HepG2 (cell line): ENCODE data around the gene PPP1R1B. TPM values are rescaled to one million over a fixed set of nuclear protein-coding genes. Genes with fewer than 3 reads are reported as not detected.

ENCODE experiments used
- MATR3 ChIP-seq: sonication (generic); formaldehyde crosslinking; IDR thresholded peaks from 2 replicates; pipeline ENCODE4 v1.4.0; 2020; ENCODE audit warnings: missing genetic modification reagents
- MEF2D ChIP-seq: sonication (generic); formaldehyde crosslinking; IDR thresholded peaks from 2 replicates; pipeline ENCODE4 v1.5.1; 2020; ENCODE audit warnings: mild to moderate bottlenecking, missing genetic modification reagents
- SMAD9 ChIP-seq: sonication (generic); formaldehyde crosslinking; IDR thresholded peaks from 2 replicates; pipeline ENCODE4 v1.5.1; 2020; ENCODE audit warnings: mild to moderate bottlenecking, missing genetic modification reagents
- STAG1 ChIP-seq: sonication (generic); formaldehyde crosslinking; IDR thresholded peaks from 2 replicates; pipeline ENCODE4 v1.4.0; 2020; ENCODE audit warnings: missing genetic modification reagents
- THRA ChIP-seq: sonication (generic); formaldehyde crosslinking; IDR thresholded peaks from 2 replicates; pipeline ENCODE4 v1.4.0; 2020; ENCODE audit warnings: missing genetic modification reagents, borderline replicate concordance
- ZHX2 ChIP-seq, 2 experiments: sonication (generic) in 1 of 2; formaldehyde crosslinking in 1 of 2; IDR thresholded peaks; 2 replicates each; pipeline versions ENCODE4 v1.6.1 to v1.9.0; 2014 to 2022; ENCODE audit warnings: antibody characterized with exemption in 1 of 2, borderline replicate concordance in 1 of 2, inconsistent platforms in 1 of 2, low read depth in 1 of 2, missing genetic modification reagents in 1 of 2
- ZNF275 ChIP-seq: sonication (generic); formaldehyde crosslinking; IDR thresholded peaks from 2 replicates; pipeline ENCODE4 v1.8.0; 2022; ENCODE audit warnings: missing genetic modification reagents, mild to moderate bottlenecking, inconsistent platforms, borderline replicate concordance
- ZNF3 ChIP-seq: IDR thresholded peaks from 2 replicates; pipeline ENCODE4 v1.7.0; 2017; ENCODE audit warnings: inconsistent platforms
- polyA plus RNA-seq, 8 experiments: library from polyadenylated mRNA; depleted of rRNA in 3 of 8; stranded (reverse) in 7 of 8; unstranded in 1 of 8; fragments of >200 nt; fragmentation: Illumina TruSeq in 4 of 8; extraction: Trizol in 4 of 8; gene quantifications; 2 replicates each; pipeline versions ENCODE4 v1.2.1 to v1.2.3, GENCODE V29; 2011 to 2016; ENCODE audit warnings: low read depth in 4 of 8, missing spikeins in 1 of 8, mixed read lengths in 1 of 8; ENCODE audit not compliant: insufficient read depth in 1 of 8
- total RNA-seq, 5 experiments: library from RNA; depleted of rRNA; stranded (reverse); fragments of >200 nt; fragmentation: Illumina TruSeq; extraction: Trizol; gene quantifications; 2 replicates each; pipeline ENCODE4 v1.2.3, GENCODE V29; 2016; ENCODE audit warnings: low read depth in 1 of 5
- TF ChIP-seq, protein P1 (sequence below): sonication (generic); formaldehyde crosslinking; IDR thresholded peaks from 2 replicates; pipeline ENCODE4 v1.4.0; 2020; ENCODE audit warnings: missing genetic modification reagents
- TF ChIP-seq, protein P2 (sequence below): sonication (generic); formaldehyde crosslinking; IDR thresholded peaks from 2 replicates; pipeline ENCODE4 v1.4.0; 2020; ENCODE audit warnings: missing genetic modification reagents
- TF ChIP-seq, protein P3 (sequence below): sonication (generic); formaldehyde crosslinking; conservative IDR thresholded peaks from 2 replicates; pipeline ENCODE4 v1.4.0; 2020; ENCODE audit warnings: missing genetic modification reagents

PPP1R1B gene
- total and polyA plus RNA-seq, 2 of the 13 experiments (the other 11 are each of a cell fraction or from before 2014, with no cell fraction given), result 0.08 TPM; not detected in 1

GRCh38 chr17:39671651-39672521, 45.1 kb downstream of the PPP1R1B start (continued):
- TF ChIP-seq, protein P1, sequence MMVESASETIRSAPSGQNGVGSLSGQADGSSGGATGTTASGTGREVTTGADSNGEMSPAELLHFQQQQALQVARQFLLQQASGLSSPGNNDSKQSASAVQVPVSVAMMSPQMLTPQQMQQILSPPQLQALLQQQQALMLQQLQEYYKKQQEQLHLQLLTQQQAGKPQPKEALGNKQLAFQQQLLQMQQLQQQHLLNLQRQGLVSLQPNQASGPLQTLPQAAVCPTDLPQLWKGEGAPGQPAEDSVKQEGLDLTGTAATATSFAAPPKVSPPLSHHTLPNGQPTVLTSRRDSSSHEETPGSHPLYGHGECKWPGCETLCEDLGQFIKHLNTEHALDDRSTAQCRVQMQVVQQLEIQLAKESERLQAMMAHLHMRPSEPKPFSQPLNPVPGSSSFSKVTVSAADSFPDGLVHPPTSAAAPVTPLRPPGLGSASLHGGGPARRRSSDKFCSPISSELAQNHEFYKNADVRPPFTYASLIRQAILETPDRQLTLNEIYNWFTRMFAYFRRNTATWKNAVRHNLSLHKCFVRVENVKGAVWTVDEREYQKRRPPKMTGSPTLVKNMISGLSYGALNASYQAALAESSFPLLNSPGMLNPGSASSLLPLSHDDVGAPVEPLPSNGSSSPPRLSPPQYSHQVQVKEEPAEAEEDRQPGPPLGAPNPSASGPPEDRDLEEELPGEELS (CRISPR knock-in tag), result 0 out of 2 replicates have a peak, but pooled peaks have one; percentile 25
- TF ChIP-seq ZNF275, result no peak; the same call in 1 of the 2 replicates
- TF ChIP-seq ZNF3 (CRISPR knock-in tag), result no peak
- TF ChIP-seq SMAD9 (CRISPR knock-in tag), result no peak
- TF ChIP-seq ZHX2 (IDR thresholded peaks at IDR 0.05; ENCODE audit: low read depth), result no peak
- TF ChIP-seq ZHX2 (CRISPR knock-in tag; IDR thresholded peaks at IDR 0.05; ENCODE audit: borderline replicate concordance), result no peak
- TF ChIP-seq, protein P2, sequence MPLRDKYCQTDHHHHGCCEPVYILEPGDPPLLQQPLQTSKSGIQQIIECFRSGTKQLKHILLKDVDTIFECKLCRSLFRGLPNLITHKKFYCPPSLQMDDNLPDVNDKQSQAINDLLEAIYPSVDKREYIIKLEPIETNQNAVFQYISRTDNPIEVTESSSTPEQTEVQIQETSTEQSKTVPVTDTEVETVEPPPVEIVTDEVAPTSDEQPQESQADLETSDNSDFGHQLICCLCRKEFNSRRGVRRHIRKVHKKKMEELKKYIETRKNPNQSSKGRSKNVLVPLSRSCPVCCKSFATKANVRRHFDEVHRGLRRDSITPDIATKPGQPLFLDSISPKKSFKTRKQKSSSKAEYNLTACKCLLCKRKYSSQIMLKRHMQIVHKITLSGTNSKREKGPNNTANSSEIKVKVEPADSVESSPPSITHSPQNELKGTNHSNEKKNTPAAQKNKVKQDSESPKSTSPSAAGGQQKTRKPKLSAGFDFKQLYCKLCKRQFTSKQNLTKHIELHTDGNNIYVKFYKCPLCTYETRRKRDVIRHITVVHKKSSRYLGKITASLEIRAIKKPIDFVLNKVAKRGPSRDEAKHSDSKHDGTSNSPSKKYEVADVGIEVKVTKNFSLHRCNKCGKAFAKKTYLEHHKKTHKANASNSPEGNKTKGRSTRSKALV (CRISPR knock-in tag), result 0 out of 2 replicates have a peak, but pooled peaks have one; percentile 50
- TF ChIP-seq STAG1 (CRISPR knock-in tag), result peak; percentile 82
- no peak for TF ChIP-seq THRA
- no peak for TF ChIP-seq MATR3 (CRISPR knock-in tag)
- no peak for TF ChIP-seq MEF2D
- TF ChIP-seq, protein P3, sequence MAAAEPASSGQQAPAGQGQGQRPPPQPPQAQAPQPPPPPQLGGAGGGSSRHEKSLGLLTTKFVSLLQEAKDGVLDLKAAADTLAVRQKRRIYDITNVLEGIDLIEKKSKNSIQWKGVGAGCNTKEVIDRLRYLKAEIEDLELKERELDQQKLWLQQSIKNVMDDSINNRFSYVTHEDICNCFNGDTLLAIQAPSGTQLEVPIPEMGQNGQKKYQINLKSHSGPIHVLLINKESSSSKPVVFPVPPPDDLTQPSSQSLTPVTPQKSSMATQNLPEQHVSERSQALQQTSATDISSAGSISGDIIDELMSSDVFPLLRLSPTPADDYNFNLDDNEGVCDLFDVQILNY (CRISPR knock-in tag), result no peak
